ENCODE results near the gene JAK1.

JAK1 gene

GRCh38 chr1:64880449-64880848, 85.9 kb downstream of the JAK1 start:
- TF ChIP-seq CTCF (IDR thresholded peaks at IDR 0.05; ENCODE audit: low read depth, low read length), result no peak
- no peak for DNase-seq (ENCODE audit: extremely low read depth, low read depth)

GRCh38 chr1:64878931-64879611, 87.3 kb downstream of the JAK1 start:
- DNase-seq (ENCODE audit: extremely low read depth, low read depth), result no peak
- no peak for TF ChIP-seq CTCF (IDR thresholded peaks at IDR 0.05; ENCODE audit: low read depth, low read length)

GRCh38 chr1:64878090-64878489, 88.3 kb downstream of the JAK1 start:
- no peak for TF ChIP-seq CTCF (IDR thresholded peaks at IDR 0.05; ENCODE audit: low read depth, low read length)
- DNase-seq (ENCODE audit: extremely low read depth, low read depth), result no peak

- DNase-seq (ENCODE audit: extremely low read depth, low read depth), result no peak
- no peak for TF ChIP-seq CTCF (IDR thresholded peaks at IDR 0.05; ENCODE audit: low read depth, low read length)
These were observed 88.8 kb downstream of the JAK1 start for GRCh38 chr1:64877598-64877997.

GRCh38 chr1:64877151-64877550, 89.2 kb downstream of the JAK1 start:
- TF ChIP-seq CTCF (IDR thresholded peaks at IDR 0.05; ENCODE audit: low read depth, low read length), result no peak
- no peak for DNase-seq (ENCODE audit: extremely low read depth, low read depth)

GRCh38 chr1:64875606-64876005, 90.7 kb downstream of the JAK1 start:
- no peak for TF ChIP-seq CTCF (IDR thresholded peaks at IDR 0.05; ENCODE audit: low read depth, low read length)
- no peak for DNase-seq (ENCODE audit: extremely low read depth, low read depth)

- TF ChIP-seq CTCF (IDR thresholded peaks at IDR 0.05; ENCODE audit: low read depth, low read length), result no peak
- no peak for DNase-seq (ENCODE audit: extremely low read depth, low read depth)
These were observed 91.2 kb downstream of the JAK1 start for GRCh38 chr1:64875101-64875500.

Data from AG09319 (cell line).